NCI-H82 (cell line): Measurements from ENCODE around the gene OR14C36.
"Not testable (repeated sequence)": the region's sequence is repeated elsewhere in the genome, so short reads cannot be mapped to it uniquely, and the experiment has no call there.

Experiments used
- DNase-seq: peaks from one replicate; lab custom pipeline; 2025; lab: John Stamatoyannopoulos, UW

The OR14C36 gene, protein sequence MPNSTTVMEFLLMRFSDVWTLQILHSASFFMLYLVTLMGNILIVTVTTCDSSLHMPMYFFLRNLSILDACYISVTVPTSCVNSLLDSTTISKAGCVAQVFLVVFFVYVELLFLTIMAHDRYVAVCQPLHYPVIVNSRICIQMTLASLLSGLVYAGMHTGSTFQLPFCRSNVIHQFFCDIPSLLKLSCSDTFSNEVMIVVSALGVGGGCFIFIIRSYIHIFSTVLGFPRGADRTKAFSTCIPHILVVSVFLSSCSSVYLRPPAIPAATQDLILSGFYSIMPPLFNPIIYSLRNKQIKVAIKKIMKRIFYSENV

DNA sequence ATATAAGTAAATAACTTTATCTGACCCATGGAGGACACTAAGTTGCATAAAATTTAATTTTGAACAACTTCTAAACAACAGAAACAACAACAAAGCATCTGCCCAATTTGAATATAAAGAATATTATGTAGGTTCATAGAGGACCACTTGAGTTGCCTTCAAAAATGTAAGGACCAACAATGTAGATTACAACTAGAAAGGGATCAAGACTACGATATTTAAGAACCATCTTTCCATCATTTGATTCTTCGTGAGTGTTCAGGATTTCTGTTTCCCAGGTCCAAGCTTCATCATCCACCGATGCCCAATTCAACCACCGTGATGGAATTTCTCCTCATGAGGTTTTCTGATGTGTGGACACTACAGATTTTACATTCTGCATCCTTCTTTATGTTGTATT, at the start of gene OR14C36:
Gene OR14C36, plus strand, starts transcription at position 301 of the 400 bp plus-strand sequence. Its CDS starts 0 bp downstream, at position 301.
- DNase-seq: no peak

DNA sequence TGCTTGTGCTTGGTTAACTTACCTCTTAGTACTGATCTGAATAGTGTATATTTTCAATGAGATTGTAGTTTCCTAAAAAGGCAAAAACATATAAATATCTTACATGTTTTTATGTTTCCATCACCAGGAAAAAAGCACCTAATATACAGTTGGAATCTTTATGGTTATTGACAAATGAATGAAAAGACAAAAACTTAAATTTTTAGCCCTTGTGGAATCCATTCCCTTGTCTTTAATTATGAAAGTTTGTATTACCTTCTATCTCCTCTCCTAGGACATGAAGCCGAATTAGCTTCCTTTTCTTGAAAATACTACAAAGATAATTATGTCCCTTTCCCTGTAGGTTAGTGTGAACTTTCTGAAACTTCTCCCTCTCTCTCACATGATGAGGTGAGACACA, 45.3 kb upstream of the OR14C36 start, which contains the start of gene OR2T12:
Gene OR2T12, minus strand, starts transcription at position 101 of the 400 bp plus-strand sequence. CDS start 7,846 bp downstream, outside the sequence.
- no peak for DNase-seq

DNA sequence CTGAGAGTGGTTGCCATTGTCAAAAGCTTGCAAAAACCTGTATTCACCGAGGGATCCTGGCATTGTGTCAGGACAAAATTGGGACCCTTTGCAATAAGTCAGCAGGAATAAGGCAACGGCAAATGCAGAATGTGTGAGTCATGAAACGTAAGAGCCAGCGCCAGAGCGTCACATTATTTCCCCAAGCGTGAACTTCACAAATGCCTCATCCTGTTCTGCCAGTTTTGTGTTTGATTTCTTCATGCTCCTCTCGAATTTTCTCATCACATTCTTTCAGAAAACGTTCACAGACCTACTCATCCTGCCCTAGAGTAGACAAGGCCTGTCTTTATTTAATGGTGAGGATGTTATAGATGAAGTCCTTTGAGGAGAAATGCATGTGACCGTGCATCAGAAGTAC, 42.9 kb upstream of the OR14C36 start:
- DNase-seq: not testable (repeated sequence)

DNA sequence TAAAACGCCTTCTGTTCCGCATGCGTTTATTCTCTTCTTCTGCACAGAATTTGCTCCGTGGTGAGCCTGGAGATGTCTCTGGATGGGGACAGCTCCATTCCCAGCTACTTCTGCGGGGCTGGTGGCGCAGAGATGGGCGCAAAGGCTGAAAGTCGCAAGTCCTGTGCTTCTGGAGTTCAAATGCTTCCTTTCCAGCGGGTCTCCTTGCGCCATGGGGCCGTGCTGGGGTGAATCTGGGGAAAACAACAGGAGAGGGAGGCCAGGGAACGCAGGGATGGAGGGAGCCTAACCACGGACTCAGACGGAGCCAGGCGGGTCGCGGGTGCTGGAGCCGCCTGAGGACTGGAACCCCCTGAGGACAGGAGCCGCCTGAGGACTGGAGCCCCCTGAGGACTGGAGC, 42.5 kb upstream of the OR14C36 start:
- DNase-seq: no peak

DNA sequence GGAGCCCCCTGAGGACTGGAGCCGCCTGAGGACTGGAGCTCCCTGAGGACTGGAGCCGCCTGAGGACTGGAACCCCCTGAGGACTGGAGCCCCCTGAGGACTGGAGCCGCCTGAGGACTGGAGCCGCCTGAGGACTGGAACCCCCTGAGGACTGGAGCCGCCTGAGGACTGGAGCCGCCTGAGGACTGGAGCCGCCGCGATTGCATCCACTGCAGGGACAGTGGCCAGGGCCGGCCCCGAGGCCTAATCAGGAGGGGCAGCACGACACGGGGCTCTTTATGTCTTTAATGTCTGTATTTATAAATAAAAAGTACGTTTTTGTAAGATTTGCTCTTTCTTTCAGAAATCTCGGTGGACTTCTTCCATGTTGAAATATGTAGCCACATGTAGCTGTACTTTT, 41.8 kb upstream of the OR14C36 start:
- not testable (repeated sequence) for DNase-seq

DNA sequence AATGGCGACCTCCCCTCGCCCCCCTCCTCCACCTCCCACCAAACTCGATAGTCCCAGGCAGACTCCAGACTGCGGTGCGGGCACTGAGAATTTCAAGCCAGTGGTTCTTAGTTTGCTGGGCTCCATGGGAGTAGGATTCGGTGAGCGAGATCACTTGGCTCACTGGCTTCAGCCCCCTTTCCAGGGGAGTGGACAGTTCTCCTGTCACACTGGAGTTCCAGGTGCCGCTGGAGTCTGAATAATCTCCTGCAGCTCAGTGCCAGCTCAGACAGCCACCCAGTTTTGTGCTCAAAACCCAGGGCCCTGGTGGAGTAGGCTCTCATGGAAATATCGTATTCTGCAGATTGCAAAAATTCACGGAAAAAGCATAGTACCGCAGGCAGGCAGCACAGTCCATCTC, 31.8 kb upstream of the OR14C36 start:
- DNase-seq: no peak

DNA sequence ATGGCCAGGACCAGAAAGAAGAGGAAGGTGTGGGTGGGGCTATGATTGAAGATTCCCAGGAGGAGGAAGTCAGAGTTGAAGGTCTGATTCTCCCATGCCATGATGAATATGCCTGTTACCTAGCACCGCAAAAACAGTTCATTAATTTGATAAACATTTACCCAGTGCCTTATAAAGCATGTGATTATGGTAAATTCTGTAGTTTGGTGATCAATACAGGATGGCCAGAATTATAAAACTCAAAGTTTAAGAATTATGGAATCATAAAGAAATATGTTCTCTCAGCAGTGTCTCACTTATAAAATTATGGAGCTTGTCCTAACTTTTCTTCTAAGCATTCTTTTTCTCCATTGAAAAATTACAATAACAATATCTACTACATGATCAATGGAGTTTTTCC, 24.1 kb upstream of the OR14C36 start, which contains the start of gene OR2M7:
Gene OR2M7, minus strand, starts transcription at position 101 of the 400 bp plus-strand sequence. Its CDS starts 0 bp downstream, at position 101.
- no peak for DNase-seq

DNA sequence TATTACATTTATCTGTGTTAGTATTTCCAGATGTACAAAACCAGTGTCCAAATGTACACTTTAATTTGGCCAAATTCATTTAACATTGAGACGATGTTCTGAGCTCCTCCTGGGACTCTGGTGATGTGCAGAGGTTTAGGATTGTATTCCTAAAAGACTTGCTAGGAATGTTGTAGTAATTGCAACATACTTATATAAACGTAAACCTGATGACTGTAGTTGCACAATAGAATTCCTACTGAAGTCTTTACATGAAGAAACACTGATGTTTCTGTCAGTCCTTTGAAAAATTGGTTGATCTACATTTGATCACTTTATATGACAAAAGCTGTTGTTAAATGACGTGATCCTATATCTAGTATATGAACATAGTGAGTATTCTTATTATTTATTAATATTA, 5.1 kb upstream of the OR14C36 start:
- no peak for DNase-seq

DNA sequence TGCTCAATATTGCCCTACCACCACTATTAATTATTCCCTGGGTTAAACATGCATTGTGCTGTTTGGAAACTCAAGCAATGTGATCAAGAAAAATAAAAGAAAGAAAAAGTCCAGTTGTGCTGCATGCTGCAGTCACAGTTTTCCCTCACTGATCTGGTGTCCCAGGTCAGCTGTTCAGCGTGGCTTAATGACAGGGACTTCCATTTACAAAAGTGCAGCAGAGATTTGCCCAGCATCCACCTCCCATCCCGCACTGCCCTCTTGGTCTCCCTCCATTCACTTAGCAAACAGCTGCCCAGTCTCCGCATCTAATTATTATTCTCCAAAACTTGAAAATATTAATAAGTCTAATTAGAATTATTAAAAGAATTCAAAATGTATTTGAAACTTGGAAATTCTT, 10.8 kb downstream of the OR14C36 start:
- no peak for DNase-seq

DNA sequence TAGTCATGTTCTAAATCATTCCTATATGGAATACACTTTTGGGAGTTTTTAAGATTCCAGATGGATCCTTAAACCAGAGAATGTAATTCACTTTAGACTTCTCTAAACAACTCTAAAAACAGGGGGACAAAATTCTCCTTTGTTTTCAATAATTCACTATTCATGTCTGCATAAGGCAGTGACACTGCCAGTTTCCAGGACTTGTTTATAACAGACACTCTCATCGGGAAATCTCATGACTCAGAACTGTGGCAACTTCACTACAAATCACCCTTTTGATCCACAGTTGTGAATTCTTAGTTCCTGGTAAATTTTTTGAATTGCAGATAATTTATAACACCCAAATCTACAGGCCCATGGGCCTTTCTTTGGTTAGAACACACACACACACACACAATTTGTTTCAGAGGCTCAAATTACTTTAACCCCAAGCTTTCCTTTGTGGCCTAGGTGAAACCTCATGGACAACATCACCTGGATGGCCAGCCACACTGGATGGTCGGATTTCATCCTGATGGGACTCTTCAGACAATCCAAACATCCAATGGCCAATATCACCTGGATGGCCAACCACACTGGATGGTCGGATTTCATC, 12.6 kb downstream of the OR14C36 start, which contains the start of gene OR2T4:
Gene OR2T4, plus strand, starts transcription at position 545 of the 595 bp plus-strand sequence. Its CDS starts 0 bp downstream, at position 545.
- DNase-seq: no peak

DNA sequence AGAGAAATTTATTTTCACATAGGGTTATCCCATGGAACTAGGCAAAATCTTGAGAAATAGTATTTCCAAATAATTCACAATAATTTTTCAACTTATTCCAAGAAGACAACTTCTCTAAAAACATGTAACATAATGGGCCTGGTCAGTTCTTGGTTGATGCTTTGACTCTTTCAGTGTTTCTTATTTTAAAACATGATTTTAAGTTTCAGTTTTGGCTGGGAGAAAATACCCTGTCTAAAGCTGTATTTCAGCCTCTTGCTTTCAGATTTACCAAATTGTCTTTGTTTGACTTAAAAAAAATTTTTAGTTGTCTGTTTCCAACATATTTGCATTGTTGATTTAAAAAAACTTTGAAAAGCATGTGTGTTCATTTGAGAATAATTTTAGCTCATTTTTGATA, 18.0 kb downstream of the OR14C36 start:
- DNase-seq: no peak

DNA sequence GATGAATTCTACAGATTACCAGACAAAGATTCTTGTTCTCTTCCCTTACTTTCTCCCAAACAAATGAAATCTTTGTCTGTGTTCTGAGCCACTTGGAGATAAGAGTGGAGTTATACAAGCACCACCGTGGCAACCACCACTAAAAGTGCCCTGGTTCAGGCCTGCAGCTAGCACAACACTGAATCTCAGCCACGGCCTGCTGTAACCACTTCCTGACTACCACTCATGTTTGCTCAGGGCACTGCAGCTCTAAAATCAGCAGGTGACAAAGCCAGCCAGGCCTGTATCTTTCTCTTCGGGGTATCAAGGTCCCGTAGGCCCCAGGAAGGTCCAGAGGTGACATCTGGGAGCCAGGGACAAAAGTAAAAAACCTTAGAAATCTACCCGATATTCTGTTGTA, 23.8 kb downstream of the OR14C36 start:
- no peak for DNase-seq

DNA sequence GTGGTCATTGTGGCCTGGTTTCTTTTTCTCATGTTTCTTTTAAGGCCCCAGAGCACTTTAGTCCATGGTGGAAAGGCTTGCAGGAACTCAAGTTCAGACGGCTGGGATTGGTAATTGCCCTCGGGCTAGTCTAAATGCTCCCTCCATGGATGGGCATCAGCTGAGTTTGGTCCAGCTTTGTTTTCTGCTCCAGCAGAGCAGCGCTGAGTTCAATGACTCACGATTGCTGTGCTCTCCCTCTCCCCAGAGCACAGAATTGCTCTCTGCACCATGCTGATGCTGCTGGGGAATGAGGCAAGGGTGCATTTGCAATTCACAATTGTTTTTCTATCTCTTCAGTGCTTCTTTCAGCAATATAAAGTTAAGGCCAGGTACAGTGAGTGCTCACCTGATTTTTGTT, 25.2 kb downstream of the OR14C36 start:
- DNase-seq: no peak

DNA sequence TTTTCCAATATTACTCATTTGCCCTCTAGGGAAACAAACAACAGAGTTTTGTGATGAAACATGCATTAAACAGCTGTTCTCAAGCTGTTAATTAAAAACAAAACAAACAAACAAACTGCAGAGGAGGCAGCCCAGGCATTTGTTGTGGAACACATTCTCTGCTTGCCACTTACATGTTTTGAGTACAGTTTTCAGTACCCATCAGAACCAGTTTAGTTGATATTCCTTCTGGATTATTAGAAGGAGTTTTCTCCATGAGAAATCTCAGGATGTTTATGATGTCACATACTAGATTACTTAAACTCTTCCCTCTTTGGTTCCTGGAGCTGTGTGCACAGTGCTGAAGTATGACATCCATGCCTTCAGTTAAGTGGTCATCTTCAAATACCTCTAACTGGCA, 26.9 kb downstream of the OR14C36 start, which contains the start of gene OR2T6:
Gene OR2T6, plus strand, starts transcription at position 301 of the 400 bp plus-strand sequence. CDS start 11,863 bp downstream, outside the sequence.
- no peak for DNase-seq

DNA sequence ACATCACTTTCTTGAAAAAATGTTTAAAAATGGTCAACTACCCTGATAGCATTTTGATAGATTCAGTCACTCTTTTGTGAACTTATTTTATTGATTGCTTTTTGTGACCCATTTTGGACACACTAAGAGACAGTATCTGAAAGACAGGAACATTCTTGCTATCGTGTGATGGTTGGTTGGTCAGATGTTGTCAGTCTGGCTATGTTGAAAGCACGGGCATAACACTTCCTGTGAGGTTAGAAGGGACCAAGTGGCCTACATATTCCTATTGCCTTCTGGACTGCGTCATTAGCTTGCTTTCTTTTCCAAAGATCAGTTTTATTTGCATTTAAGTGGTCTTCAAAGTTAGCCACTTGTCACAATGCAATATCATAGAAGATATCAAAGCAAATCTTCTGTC, 28.3 kb downstream of the OR14C36 start:
- DNase-seq: no peak

DNA sequence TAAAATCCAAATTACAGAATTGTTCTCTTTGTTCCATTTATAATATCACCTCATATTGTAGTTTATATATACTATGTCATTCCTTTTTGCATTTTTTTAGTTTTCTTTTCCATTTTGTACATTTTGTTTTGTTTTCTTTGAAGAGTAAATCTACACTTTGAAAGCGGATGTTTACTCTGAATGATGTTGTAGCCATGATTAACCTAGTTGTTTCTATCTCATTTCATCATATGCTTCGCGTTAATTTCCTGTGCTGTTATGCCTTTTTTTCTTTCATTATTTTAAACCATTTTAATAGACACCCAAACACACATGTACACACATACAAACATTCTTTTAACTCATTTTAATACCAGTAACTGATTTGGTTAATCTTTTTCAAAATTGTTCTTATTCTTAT, 32.3 kb downstream of the OR14C36 start:
- no peak for DNase-seq

DNA sequence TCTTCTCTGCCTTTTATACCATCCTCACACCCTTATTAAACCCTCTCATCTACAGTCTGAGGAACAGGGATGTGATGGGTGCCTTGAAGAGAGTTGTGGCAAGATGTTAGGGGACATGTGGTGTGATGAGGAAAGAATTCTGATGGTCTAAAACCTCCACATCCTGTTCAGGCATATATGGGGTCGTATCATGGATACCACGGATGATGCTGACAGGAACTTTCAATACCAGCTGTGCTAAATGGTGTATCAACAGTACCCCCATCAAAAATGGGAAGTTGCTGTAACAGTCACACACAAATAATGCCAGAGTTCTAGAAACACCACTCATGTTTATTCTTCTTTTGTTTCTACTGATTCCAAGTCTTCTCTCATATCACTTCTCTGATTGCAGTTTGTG, 39.9 kb downstream of the OR14C36 start:
- DNase-seq: no peak

DNA sequence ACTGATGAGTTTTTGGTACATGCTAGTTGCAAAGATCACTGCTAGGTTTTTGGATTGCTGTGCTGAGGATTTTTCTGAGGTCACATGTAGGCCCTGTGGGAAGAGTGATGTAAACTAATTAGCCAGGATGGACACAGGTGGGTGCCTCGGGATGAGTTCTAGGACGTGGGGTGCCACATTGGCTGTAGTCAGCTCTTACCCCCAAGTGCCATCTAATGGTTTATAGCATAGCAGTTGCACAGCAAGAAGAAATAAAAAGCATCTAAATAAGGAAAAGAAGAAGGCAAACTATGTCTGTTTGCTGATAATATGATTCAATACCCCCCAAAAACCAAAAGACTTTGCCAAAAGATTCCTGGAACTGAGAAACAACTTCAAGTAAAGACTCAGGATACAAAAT, 44.5 kb downstream of the OR14C36 start:
- no peak for DNase-seq
